ENCODE results near the gene TALDO1. TPM values are rescaled to one million over a fixed set of nuclear protein-coding genes. Genes with fewer than 3 reads are reported as not detected.

The TALDO1 gene
- total RNA-seq, 1 experiment from 2014 or later, result 483 TPM

Other genes with a start within 250 kb of the TALDO1 start
- 299 and 316 TPM in 2 replicates for gene RNH1, start 240.2 kb upstream of the TALDO1 start, total RNA-seq (2014; rRNA removed; shearing (Covaris generic))
- 74.6 and 99.9 TPM in 2 replicates for gene HRAS, start 211.9 kb upstream of the TALDO1 start, total RNA-seq (2014; rRNA removed; shearing (Covaris generic))
- not detected in 2 replicates for gene LRRC56, start 209.9 kb upstream of the TALDO1 start, total RNA-seq (2014; rRNA removed; shearing (Covaris generic))
- 2.4 and 4.4 TPM in 2 replicates for gene LMNTD2, start 186.7 kb upstream of the TALDO1 start, total RNA-seq (2014; rRNA removed; shearing (Covaris generic))
- 24.9 and 43.9 TPM in 2 replicates for gene RASSF7, start 186.5 kb upstream of the TALDO1 start, total RNA-seq (2014; rRNA removed; shearing (Covaris generic))
- 12.8 and 14.9 TPM in 2 replicates for gene PHRF1, start 171.0 kb upstream of the TALDO1 start, total RNA-seq (2014; rRNA removed; shearing (Covaris generic))
- 6.4 and 12.0 TPM in 2 replicates for gene IRF7, start 131.5 kb upstream of the TALDO1 start, total RNA-seq (2014; rRNA removed; shearing (Covaris generic))
- not detected in 2 replicates for gene CDHR5, start 122.5 kb upstream of the TALDO1 start, total RNA-seq (2014; rRNA removed; shearing (Covaris generic))
- not detected in 2 replicates for gene SCT, start 120.3 kb upstream of the TALDO1 start, total RNA-seq (2014; rRNA removed; shearing (Covaris generic))
- gene DRD4, start 110.2 kb upstream of the TALDO1 start, total RNA-seq (2014; rRNA removed; shearing (Covaris generic)), result not detected in 2 replicates
- gene DEAF1, start 52.2 kb upstream of the TALDO1 start, total RNA-seq (2014; rRNA removed; shearing (Covaris generic)), result 12.8 and 20.2 TPM in 2 replicates
- 17.1 and 17.9 TPM in 2 replicates for gene TMEM80, start 51.6 kb upstream of the TALDO1 start, total RNA-seq (2014; rRNA removed; shearing (Covaris generic))
- gene EPS8L2, start 41.2 kb upstream of the TALDO1 start, total RNA-seq (2014; rRNA removed; shearing (Covaris generic)), result 64.9 and 108 TPM in 2 replicates
- 33.7 and 42.7 TPM in 2 replicates for gene GATD1, start 30.0 kb downstream of the TALDO1 start, total RNA-seq (2014; rRNA removed; shearing (Covaris generic))
- gene CEND1, start 42.6 kb downstream of the TALDO1 start, total RNA-seq (2014; rRNA removed; shearing (Covaris generic)), result not detected in 2 replicates
- gene SLC25A22, start 50.8 kb downstream of the TALDO1 start, total RNA-seq (2014; rRNA removed; shearing (Covaris generic)), result 43.7 and 46.5 TPM in 2 replicates
- gene PIDD1, start 57.8 kb downstream of the TALDO1 start, total RNA-seq (2014; rRNA removed; shearing (Covaris generic)), result 5.7 and 6.0 TPM in 2 replicates
- 399 and 585 TPM in 2 replicates for gene RPLP2, start 62.5 kb downstream of the TALDO1 start, total RNA-seq (2014; rRNA removed; shearing (Covaris generic))
- 17.0 and 33.8 TPM in 2 replicates for gene PNPLA2, start 71.5 kb downstream of the TALDO1 start, total RNA-seq (2014; rRNA removed; shearing (Covaris generic))
- gene CRACR2B, start 80.5 kb downstream of the TALDO1 start, total RNA-seq (2014; rRNA removed; shearing (Covaris generic)), result not detected in 2 replicates
- 892 and 998 TPM in 2 replicates for gene CD151, start 85.5 kb downstream of the TALDO1 start, total RNA-seq (2014; rRNA removed; shearing (Covaris generic))
- gene POLR2L, start 95.1 kb downstream of the TALDO1 start, total RNA-seq (2014; rRNA removed; shearing (Covaris generic)), result 132 and 157 TPM in 2 replicates
- 195 and 210 TPM in 2 replicates for gene TSPAN4, start 95.4 kb downstream of the TALDO1 start, total RNA-seq (2014; rRNA removed; shearing (Covaris generic))
- gene CHID1, start 163.3 kb downstream of the TALDO1 start, total RNA-seq (2014; rRNA removed; shearing (Covaris generic)), result 54.5 and 66.7 TPM in 2 replicates
- gene AP2A2, start 178.4 kb downstream of the TALDO1 start, total RNA-seq (2014; rRNA removed; shearing (Covaris generic)), result 27.8 and 29.4 TPM in 2 replicates

Data from A172 (cell line).